HG03095 (cell line): ENCODE data around the gene GPHA2.

Experiments
- ATAC-seq: cut with Tn5 transposase; IDR thresholded peaks from one replicate; pipeline ENCODE4 v1.9.1; 2021; ENCODE audit warnings: moderate library complexity; ENCODE audit not compliant: unreplicated experiment

Gene GPHA2

GRCh38 chr11:64892838-64893193, 42.9 kb downstream of the GPHA2 start:
- ATAC-seq = no peak

DNA sequence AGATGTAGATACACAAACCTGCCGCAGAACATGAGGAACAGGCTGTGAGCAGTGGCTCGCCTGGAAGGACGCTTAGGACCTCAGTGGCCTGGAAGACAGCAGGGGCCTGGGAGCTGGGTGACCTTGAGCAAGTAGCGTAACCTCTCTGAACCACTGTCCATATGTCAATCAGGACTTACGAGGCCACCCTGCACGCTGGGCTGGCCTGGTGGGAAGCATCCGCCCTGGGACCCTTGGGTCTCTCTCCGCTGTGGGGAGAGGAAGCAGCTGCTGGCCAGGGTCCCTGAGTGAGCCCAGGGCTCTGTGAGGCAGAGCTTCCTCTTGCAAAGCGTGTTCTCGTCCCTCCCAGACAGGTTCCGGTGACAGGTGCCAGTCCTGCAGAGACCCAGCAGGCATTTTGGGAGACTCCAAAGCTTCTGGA, 43.3 kb downstream of the GPHA2 start:
- ATAC-seq = no peak

DNA sequence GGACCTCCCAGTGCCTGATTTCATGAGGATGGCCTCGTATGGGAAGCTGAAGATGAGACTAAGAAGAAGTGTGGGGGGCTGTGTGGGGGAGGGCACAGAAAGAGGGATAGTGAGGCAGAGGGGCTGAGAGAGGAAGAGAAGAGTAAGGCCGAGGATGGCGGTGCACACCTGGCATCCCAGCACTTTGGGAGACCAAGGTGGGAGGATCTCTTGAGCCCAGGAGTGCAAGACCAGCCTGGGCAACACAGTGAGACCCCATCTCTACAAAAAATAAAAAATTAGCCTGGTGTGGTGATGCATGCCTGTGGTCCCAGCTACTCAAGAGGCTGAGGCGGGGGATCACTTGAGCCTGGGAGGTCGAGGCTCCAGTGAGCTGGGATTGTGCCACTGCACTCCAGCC, 43.8 kb downstream of the GPHA2 start:
- no peak for ATAC-seq

- no peak for ATAC-seq
These were observed 44.4 kb downstream of the GPHA2 start for GRCh38 chr11:64891215-64891848.

DNA sequence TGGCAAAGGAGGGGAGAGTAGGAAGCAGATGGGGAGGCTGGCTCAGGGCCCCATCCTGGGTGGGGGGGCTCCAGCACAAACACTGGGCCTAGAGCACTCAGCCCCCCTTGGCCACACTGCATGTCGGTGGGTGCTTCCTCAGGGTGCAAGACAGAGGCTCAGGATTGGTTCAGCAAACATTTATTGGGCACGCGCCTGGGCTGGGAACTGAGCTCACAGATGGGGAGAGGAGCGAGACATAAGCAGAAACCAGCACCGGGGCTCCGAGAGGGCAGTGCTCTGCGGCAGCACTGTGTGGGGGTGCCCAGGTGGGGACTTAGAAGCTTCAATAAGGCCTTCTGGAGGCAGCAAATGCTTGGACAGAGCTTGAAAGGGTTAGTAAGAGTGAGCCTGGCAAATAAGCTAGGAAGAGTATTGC, 45.2 kb downstream of the GPHA2 start:
- no peak for ATAC-seq

DNA sequence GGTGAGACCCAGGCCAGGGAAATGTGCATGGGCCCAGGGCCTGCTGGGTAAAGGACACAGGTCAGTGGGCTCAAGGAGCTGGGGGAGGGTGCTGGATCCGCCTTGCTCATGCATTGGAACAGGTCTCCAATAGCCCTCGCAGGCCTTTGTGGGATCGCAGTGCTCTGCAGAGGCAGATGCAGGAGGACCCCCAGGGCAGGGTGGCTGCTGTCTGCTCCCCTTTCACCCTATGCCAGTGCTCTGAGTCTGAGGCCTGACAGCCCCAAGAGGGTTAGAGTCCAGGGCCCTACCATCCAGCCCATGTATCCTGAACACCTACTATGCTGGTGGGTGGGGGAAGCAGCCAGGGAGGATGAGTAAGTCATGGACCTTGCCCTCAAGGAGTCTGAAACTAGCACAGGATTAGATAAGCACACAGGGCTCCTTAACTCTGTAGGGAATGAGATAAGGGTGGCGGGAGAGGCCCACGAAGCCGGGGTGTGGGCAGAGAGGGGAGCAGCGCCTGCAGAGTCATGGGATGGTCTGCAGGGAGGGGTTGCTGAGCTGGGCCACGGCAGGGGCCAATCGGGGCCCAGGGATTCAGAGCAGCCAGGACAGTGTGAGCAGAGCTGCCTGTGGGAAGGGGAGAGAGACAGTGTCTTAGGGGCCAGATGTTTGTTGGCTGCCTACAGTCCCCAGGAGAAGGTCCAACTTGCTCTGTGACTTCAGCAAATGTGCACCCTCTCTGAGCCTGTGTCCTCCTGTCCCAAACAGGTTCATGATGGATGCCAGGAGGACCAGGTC, 46.8 kb downstream of the GPHA2 start:
- no peak for ATAC-seq

DNA sequence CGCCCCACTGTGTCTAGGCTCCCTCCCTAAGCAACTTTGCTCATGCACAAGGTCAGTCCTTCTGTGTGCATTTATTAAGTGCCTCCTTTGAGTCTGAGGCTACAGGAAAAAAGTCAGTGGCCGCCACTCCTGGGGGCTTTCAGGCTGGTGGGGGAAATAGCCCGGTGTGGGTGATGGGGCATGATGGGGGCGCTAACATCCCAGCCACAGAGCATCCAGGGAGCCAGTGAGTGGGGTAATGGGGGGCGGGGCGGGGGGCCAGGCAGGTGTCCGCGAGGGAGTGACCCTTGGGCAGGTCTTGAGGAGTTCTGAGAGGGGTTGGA, 47.3 kb downstream of the GPHA2 start:
- ATAC-seq = no peak

GRCh38 chr11:64887757-64888405, 47.8 kb downstream of the GPHA2 start:
- ATAC-seq = peak; percentile 55

GRCh38 chr11:64887234-64887756, 48.4 kb downstream of the GPHA2 start:
- ATAC-seq = no peak

DNA sequence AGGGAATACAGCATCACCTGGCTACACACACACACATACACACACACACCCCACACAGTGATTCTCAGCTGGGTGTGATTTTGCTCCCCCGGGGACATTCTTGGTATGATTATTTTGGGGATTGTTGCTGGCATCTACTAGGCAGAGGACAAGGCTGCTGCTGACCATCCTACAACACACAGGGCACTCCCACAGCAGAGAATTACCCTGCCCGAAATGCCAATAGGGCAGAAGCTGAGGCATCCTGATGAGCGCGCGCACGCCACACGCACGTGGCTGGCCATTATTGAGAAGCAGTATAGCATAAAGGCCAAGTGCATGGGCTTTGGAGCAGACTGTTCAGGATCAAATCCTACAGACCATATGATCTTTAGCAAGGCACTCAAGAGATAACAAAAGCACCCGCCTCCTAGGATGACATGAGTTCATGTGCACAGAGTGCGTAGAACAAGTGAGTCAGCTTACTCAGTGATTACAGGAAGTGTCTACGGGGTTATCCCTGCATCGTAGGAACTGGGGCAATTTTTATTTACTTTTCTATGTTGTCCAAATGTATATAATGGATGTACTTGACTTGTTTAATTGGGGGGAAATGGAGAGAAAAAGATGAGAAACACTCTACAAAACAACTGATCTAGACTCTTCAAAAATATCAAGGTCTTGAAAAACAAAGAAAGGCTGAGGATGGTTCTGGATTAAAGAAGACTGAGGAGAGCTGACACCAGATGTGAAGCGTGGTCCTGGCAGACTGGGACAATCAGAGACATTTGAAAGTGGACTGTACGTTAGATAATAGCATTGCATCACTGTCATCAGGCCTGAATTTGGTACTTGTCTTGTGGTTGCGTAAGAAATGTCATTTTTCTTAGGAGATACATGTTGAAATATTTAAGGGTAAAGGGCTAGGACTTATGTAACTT, 50.1 kb downstream of the GPHA2 start:
- ATAC-seq = no peak
